ENCODE data around the gene PRDM16.

DNA sequence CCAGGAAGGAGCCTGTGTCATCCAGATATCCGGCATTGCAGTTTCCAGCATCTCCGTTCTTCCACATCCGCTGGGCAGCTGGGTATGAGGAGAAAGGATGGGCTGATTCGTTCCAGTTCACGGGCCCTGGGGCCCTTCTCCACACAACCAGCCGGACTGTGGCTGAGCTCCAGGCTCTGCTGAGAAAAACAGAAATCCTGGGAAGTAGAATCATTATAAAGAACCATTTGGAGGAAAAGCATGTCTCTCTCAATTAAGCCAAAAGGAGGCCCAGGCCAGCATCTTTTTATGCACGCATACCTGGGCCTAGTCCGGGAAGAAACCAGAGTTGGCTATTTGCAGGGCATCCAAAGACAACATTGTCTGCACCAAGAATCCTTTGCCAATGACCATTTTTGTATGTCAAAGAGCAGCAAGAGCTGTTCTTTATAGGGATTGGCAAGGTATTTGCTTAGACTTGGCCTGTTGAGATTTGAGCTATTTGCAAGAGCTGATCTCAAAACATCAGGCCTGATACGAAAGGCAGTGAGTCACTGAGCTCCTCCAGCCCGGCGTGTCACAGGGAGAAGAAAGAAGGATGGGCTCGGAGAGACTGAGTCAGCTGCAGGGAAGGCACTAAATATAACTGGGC is 300.6 kb downstream of the PRDM16 start:
- TF ChIP-seq, protein P1, sequence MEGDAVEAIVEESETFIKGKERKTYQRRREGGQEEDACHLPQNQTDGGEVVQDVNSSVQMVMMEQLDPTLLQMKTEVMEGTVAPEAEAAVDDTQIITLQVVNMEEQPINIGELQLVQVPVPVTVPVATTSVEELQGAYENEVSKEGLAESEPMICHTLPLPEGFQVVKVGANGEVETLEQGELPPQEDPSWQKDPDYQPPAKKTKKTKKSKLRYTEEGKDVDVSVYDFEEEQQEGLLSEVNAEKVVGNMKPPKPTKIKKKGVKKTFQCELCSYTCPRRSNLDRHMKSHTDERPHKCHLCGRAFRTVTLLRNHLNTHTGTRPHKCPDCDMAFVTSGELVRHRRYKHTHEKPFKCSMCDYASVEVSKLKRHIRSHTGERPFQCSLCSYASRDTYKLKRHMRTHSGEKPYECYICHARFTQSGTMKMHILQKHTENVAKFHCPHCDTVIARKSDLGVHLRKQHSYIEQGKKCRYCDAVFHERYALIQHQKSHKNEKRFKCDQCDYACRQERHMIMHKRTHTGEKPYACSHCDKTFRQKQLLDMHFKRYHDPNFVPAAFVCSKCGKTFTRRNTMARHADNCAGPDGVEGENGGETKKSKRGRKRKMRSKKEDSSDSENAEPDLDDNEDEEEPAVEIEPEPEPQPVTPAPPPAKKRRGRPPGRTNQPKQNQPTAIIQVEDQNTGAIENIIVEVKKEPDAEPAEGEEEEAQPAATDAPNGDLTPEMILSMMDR (conservative IDR thresholded peaks at IDR 0.05; ENCODE audit: low read depth, low read length), result no peak
- TF ChIP-seq EZH2 (IDR thresholded peaks at IDR 0.05; ENCODE audit: low read length, unreplicated experiment) (no peak), EZH2phosphoT487 (IDR thresholded peaks at IDR 0.05; ENCODE audit: borderline replicate concordance, low read length) (no peak)
